Measurements from ENCODE around the gene DHX34.

DHX34 gene

GRCh38 chr19:47419030-47419783 lies 70.1 kb downstream of the DHX34 start, which contains the start of gene MEIS3:
MEIS3 (minus strand) TSS chr19:47419527; CDS start chr19:47419081, 446 bp downstream.
- DNase-seq (ENCODE audit: low read depth), result no peak
- H3K4me3 ChIP-seq (ENCODE audit: low read depth, low read length), result no peak within 1 kb of the TSS
- no peak for TF ChIP-seq CTCF (IDR thresholded peaks at IDR 0.05; ENCODE audit: control insufficient read depth, extremely low read depth, insufficient read depth)

- no peak overlapping the region for H3K4me3 ChIP-seq (ENCODE audit: low read depth, low read length)
- DNase-seq (ENCODE audit: low read depth), result no peak
Measured at GRCh38 chr19:47419789-47420188, 70.7 kb downstream of the DHX34 start.

GRCh38 chr19:47421244-47421786 lies 72.2 kb downstream of the DHX34 start:
- H3K4me3 ChIP-seq (ENCODE audit: low read depth, low read length), result no peak overlapping the region
- no peak for DNase-seq (ENCODE audit: low read depth)
- no peak for TF ChIP-seq CTCF (IDR thresholded peaks at IDR 0.05; ENCODE audit: control insufficient read depth, extremely low read depth, insufficient read depth)

More at GRCh38 chr19:47419789-47420188, 70.7 kb downstream of the DHX34 start:
- TF ChIP-seq CTCF (IDR thresholded peaks at IDR 0.05; ENCODE audit: control insufficient read depth, extremely low read depth, insufficient read depth), result no peak

- TF ChIP-seq CTCF (IDR thresholded peaks at IDR 0.05; ENCODE audit: control insufficient read depth, extremely low read depth, insufficient read depth), result no peak
- DNase-seq (ENCODE audit: low read depth), result no peak
- H3K4me3 ChIP-seq (ENCODE audit: low read depth, low read length), result no peak overlapping the region
Measured at GRCh38 chr19:47421844-47422395, 72.8 kb downstream of the DHX34 start.

GRCh38 chr19:47422417-47423163 lies 73.5 kb downstream of the DHX34 start:
- TF ChIP-seq CTCF (IDR thresholded peaks at IDR 0.05; ENCODE audit: control insufficient read depth, extremely low read depth, insufficient read depth), result no peak
- DNase-seq (ENCODE audit: low read depth), result no peak
- no peak overlapping the region for H3K4me3 ChIP-seq (ENCODE audit: low read depth, low read length)

GRCh38 chr19:47423203-47423882 lies 74.2 kb downstream of the DHX34 start:
- no peak overlapping the region for H3K4me3 ChIP-seq (ENCODE audit: low read depth, low read length)
- DNase-seq (ENCODE audit: low read depth), result no peak

More at GRCh38 chr19:47423203-47423882, 74.2 kb downstream of the DHX34 start:
- no peak for TF ChIP-seq CTCF (IDR thresholded peaks at IDR 0.05; ENCODE audit: control insufficient read depth, extremely low read depth, insufficient read depth)

All from LNCaP clone FGC (cell line).